ENCODE data around the gene ALPL. TPM values are rescaled to one million over a fixed set of nuclear protein-coding genes. Genes with fewer than 3 reads are reported as not detected.
A peak's percentile ranks its signal among the peaks of the same experiment; 100 is the strongest.

ALPL gene
- total and polyA plus RNA-seq, 2 of the 4 experiments (the other 2 are of a cell fraction), result 0.54 to 2.2 TPM

GRCh38 chr1:21607549-21608529 is 98.6 kb downstream of the ALPL start:
- Histone ChIP-seq H3K14ac (replicated peaks; ENCODE audit: low read depth, low read length) (no peak overlapping the region), H3K27me3 (ENCODE audit: control insufficient read depth, insufficient read depth, low read length) (peaks cover 47% of the 10 kb centered on the region), H4K5ac (ENCODE audit: low read depth, low read length) (no peak overlapping the region), H3K27ac (ENCODE audit: insufficient read depth, low read length) (no peak overlapping the region), H3K9me3 (ENCODE audit: control insufficient read depth, insufficient read depth, low read length) (no peaks in the 10 kb centered on the region), H3K56ac (ENCODE audit: extremely low read depth, insufficient read depth, low read length) (no peak overlapping the region), H3K4ac (ENCODE audit: low read depth, low read length) (no peak overlapping the region), H3K9ac (ENCODE audit: low read depth, low read length) (no peak overlapping the region), H2BK20ac (ENCODE audit: low read depth, low read length) (no peak overlapping the region), H3K4me2 (ENCODE audit: low read depth, low read length) (no peak overlapping the region), H2BK5ac (ENCODE audit: low read depth, low read length, poor library complexity, severe bottlenecking) (no peak overlapping the region), H2AFZ (replicated peaks; ENCODE audit: low read length, poor library complexity) (peak overlapping the region; percentile 40), H2AK9ac (replicated peaks; ENCODE audit: low read depth, low read length, poor library complexity) (peak overlapping the region; percentile 28), H3K9me1 (ENCODE audit: insufficient read depth, low read length) (peaks cover 3% of the 10 kb centered on the region; the same call in 1 of the 2 replicates), H3K18ac (ENCODE audit: low read depth, low read length) (no peak overlapping the region), H2BK15ac (ENCODE audit: low read depth, low read length) (no peak overlapping the region), H3K23ac (ENCODE audit: low read depth, low read length) (no peak overlapping the region), H4K91ac (ENCODE audit: insufficient read depth, low read depth, low read length) (no peak overlapping the region), H3K4me1 (ENCODE audit: control insufficient read depth, insufficient read depth, low read length) (peaks cover 3% of the 10 kb centered on the region; the same call in 1 of the 2 replicates), H3K79me1 (ENCODE audit: low read depth in 1 of 2, low read length in 2 of 2) (no peaks in the 10 kb centered on the region), H2BK120ac (ENCODE audit: low read depth, low read length) (no peak overlapping the region), H3K4me3 (ENCODE audit: insufficient read depth, low read depth, low read length) (no peak overlapping the region), H2AK5ac (ENCODE audit: low read depth, low read length) (no peak overlapping the region), H3K36me3 (ENCODE audit: control insufficient read depth, insufficient read depth, low read length) (no peaks in the 10 kb centered on the region), H4K8ac (ENCODE audit: low read depth in 2 of 2, low read length in 2 of 2) (no peak overlapping the region), H4K20me1 (ENCODE audit: insufficient read depth, low read length) (no peaks in the 10 kb centered on the region)
- ATAC-seq (ENCODE audit: low read depth) (peak; percentile 94), DNase-seq (peak; percentile 58)
- POLR2A ChIA-PET (ENCODE audit: unreplicated experiment), result no interaction called here
- dilution Hi-C loops (cut with HindIII; ENCODE audit: low sequenced_read_pairs, unreplicated experiment) (no loop called here), in situ Hi-C loops (cut with MboI; ENCODE audit: low sequenced_read_pairs) (no loop called here), intact Hi-C loops (cut with micrococcal nuclease) (no loop called here)
- no peak for TF ChIP-seq SMC3 (IDR thresholded peaks at IDR 0.05; ENCODE audit: low read depth, low read length)
- TF ChIP-seq POLR2A (IDR thresholded peaks at IDR 0.05; ENCODE audit: low read depth, low read length), result no peak
- TF ChIP-seq CTCF (conservative IDR thresholded peaks at IDR 0.05; ENCODE audit: low read depth, low read length), result no peak
- no peak for TF ChIP-seq MAZ (IDR thresholded peaks at IDR 0.05; ENCODE audit: borderline replicate concordance, low read depth, low read length)
- no peak for TF ChIP-seq RFX5 (IDR thresholded peaks at IDR 0.05; ENCODE audit: low read depth, low read length)
- TF ChIP-seq MAFK (IDR thresholded peaks at IDR 0.05; ENCODE audit: low read depth, low read length), result no peak
- no peak for TF ChIP-seq RAD21 (IDR thresholded peaks at IDR 0.05; ENCODE audit: low read length)
- CTCF ChIA-PET, result no interaction called here
- BruUV-seq (replicated peaks), result no TSS peak
- WGBS, 2 experiments (ENCODE audit: extremely low coverage in 2 of 2, insufficient read length in 1 of 2), result 15% methylated on average over 9 of the region's 37 CpGs; no CpG with 5 or more reads in 1 of the 2 experiments

All from IMR-90 (cell line).